AG10803 (cell line): ENCODE measurements around the gene FYB1.

Source experiments
- DNase-seq: peaks from one replicate; pipeline ENCODE4 v3.0.0; 2010; ENCODE audit warnings: low read depth
- H3K4me3 ChIP-seq: 2 replicates; pipeline ENCODE4 v1.5.1; 2011; ENCODE audit warnings: mild to moderate bottlenecking, low read length, control low read depth
- CTCF ChIP-seq: conservative IDR thresholded peaks from 2 replicates; pipeline ENCODE4 v1.5.1; 2011; ENCODE audit warnings: mild to moderate bottlenecking, low read length, control low read depth, inconsistent platforms

Gene FYB1

GRCh38 chr5:39117401-39117800 lies 102.0 kb downstream of the FYB1 start:
- no peak overlapping the region for H3K4me3 ChIP-seq
- TF ChIP-seq CTCF, result no peak
- DNase-seq, result no peak

- no peak for DNase-seq
- H3K4me3 ChIP-seq, result no peak overlapping the region
- TF ChIP-seq CTCF, result no peak
Measured at GRCh38 chr5:39116344-39117170, 102.8 kb downstream of the FYB1 start.

- H3K4me3 ChIP-seq, result no peak overlapping the region
Measured at GRCh38 chr5:39115644-39116343, 103.6 kb downstream of the FYB1 start.

GRCh38 chr5:39114155-39114554 lies 105.2 kb downstream of the FYB1 start:
- no peak for DNase-seq

More at GRCh38 chr5:39115644-39116343, 103.6 kb downstream of the FYB1 start:
- DNase-seq, result no peak
- no peak for TF ChIP-seq CTCF

GRCh38 chr5:39113354-39113953 lies 105.9 kb downstream of the FYB1 start:
- TF ChIP-seq CTCF, result no peak
- DNase-seq, result no peak
- H3K4me3 ChIP-seq, result no peak overlapping the region

More at GRCh38 chr5:39114155-39114554, 105.2 kb downstream of the FYB1 start:
- TF ChIP-seq CTCF, result no peak
- H3K4me3 ChIP-seq, result no peak overlapping the region

- no peak overlapping the region for H3K4me3 ChIP-seq
- no peak for TF ChIP-seq CTCF
- no peak for DNase-seq
Measured at GRCh38 chr5:39109606-39110005, 109.8 kb downstream of the FYB1 start.
